SK-N-SH (cell line): Measurements from ENCODE around the gene KCNJ4.

Source experiments
- CTCF ChIP-seq: fragments of 200-600 bp; sonication (generic); IDR thresholded peaks from 2 replicates; pipeline ENCODE4 v1.6.1; 2017; ENCODE audit warnings: antibody characterized with exemption, mild to moderate bottlenecking, moderate library complexity
- FOXM1 ChIP-seq: IDR thresholded peaks from 2 replicates; pipeline ENCODE4 v1.4.0; 2012; ENCODE audit warnings: low read depth, mild to moderate bottlenecking
- IRF3 ChIP-seq: fragments of 150-350 bp; IDR thresholded peaks from 2 replicates; pipeline ENCODE4 v1.6.1; 2016; ENCODE audit warnings: mild to moderate bottlenecking, low read depth, low read length
- JUND ChIP-seq: IDR thresholded peaks from 2 replicates; pipeline ENCODE4 v1.4.0; 2012
- MXI1 ChIP-seq: IDR thresholded peaks from 2 replicates; pipeline ENCODE4 v1.6.1; 2012; ENCODE audit warnings: mild to moderate bottlenecking, low read depth, low read length, improper control_type of control experiment
- RAD21 ChIP-seq: IDR thresholded peaks from 2 replicates; pipeline ENCODE4 v1.6.1; 2012; ENCODE audit warnings: mild to moderate bottlenecking, low read length
- REST ChIP-seq: IDR thresholded peaks from 2 replicates; pipeline ENCODE4 v1.6.1; 2012; ENCODE audit warnings: mild to moderate bottlenecking, low read depth, low read length, moderate library complexity
- RFX5 ChIP-seq: IDR thresholded peaks from 2 replicates; pipeline ENCODE4 v1.6.1; 2012; ENCODE audit warnings: mild to moderate bottlenecking, improper control_type of control experiment, low read length
- TCF12 ChIP-seq: IDR thresholded peaks from 2 replicates; pipeline ENCODE4 v1.4.0; 2012
- ZBTB33 ChIP-seq: IDR thresholded peaks from 2 replicates; pipeline ENCODE4 v1.4.0; 2012; ENCODE audit warnings: low read depth, borderline replicate concordance
- TF ChIP-seq, protein P1 (sequence below): IDR thresholded peaks from 2 replicates; pipeline ENCODE4; 2012

DNA sequence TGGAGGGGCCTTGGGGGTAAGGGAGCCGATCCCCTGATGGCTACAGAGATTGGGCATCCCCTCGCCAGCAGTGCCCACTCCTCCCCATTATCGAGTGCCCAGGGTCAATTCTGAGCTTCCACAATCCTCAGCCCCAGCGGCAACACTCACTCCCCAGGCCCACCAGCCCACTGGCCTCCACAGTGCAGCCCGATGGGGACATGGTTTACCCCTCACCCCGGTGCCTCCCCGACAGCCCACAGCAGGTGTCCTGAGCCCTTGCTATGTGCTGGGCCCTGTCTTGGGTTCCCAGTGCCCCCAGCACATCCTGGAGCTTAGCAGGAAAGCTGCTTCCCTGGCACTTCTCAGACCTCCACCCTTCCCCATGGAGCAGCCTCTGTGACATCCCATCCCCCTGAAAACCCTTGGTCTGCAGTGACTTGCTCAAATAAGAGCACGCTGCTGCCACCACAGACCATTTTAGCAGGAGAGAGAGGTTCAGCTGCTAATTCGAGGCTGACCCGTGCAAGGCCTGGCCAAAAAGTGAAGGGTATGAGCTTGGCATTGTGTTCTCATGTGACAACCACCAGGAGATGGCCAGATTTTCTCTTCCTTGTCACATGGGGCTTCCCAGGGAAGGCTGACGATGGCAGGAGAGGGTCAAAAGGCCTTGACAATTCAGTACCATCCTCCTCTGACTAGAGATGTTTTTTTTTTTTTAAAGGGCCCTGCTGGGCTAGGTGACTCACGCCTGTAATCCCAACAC is 23.6 kb downstream of the KCNJ4 start:
- no peak for TF ChIP-seq CTCF
- TF ChIP-seq ZBTB33 = no peak
- TF ChIP-seq IRF3 = no peak
- TF ChIP-seq REST = no peak
- TF ChIP-seq, protein P1, sequence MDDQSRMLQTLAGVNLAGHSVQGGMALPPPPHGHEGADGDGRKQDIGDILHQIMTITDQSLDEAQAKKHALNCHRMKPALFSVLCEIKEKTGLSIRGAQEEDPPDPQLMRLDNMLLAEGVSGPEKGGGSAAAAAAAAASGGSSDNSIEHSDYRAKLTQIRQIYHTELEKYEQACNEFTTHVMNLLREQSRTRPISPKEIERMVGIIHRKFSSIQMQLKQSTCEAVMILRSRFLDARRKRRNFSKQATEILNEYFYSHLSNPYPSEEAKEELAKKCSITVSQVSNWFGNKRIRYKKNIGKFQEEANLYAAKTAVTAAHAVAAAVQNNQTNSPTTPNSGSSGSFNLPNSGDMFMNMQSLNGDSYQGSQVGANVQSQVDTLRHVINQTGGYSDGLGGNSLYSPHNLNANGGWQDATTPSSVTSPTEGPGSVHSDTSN = no peak
- no peak for TF ChIP-seq FOXM1
- no peak for TF ChIP-seq RFX5
- no peak for TF ChIP-seq TCF12
- TF ChIP-seq JUND = no peak
- no peak for TF ChIP-seq MXI1
- no peak for TF ChIP-seq RAD21
